ENCODE results near the gene SLC22A12.

The SLC22A12 gene

DNA sequence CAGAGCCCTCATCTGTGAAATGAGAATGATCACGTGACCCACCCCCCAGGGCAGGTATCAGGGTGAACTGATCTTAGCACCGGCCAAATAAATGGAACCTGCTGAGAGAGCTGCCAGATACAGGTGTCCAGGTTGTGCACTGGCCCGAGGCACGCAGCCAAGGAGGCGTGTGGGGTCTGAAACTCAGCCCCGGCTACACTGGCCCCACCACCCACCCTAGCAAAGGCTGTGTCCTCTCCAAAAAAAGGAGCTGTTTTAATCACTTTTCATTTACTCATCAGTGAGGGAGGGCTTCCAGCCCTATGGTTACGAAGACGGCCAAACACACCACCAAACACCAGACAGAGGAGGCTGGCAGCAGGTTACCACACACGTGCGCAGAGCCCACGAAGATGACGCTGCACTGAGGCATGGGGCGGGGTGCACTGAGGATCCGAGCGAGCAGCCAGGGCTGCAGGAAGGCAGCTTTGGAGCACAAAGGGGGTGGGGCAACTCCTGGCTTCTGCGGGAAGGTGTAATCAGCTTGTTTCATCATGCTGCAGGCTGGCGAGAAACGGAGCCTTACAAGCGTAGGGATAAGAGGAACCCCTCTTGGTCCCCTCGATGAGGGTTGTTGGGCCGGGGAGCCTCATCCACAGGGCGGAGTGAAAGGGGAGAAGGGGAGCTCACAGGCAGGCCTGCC is 19.5 kb upstream of the SLC22A12 start:
- no peaks in the 10 kb centered on the region for H3K27me3 ChIP-seq (ENCODE audit: control insufficient read depth, insufficient read depth, low read length)
- H3K9me3 ChIP-seq (ENCODE audit: control insufficient read depth, insufficient read depth, low read length): no peaks in the 10 kb centered on the region
- no peak overlapping the region for H3K4me3 ChIP-seq (ENCODE audit: low read depth, low read length)
- H3K9ac ChIP-seq (ENCODE audit: low read depth, low read length): no peak overlapping the region
- no peak overlapping the region for H3K27ac ChIP-seq (ENCODE audit: low read depth, low read length)
- H3K36me3 ChIP-seq (ENCODE audit: control insufficient read depth, insufficient read depth, low read length): no peaks in the 10 kb centered on the region
- H3K4me1 ChIP-seq (ENCODE audit: control insufficient read depth, insufficient read depth, low read length): peaks cover 10% of the 10 kb centered on the region

DNA sequence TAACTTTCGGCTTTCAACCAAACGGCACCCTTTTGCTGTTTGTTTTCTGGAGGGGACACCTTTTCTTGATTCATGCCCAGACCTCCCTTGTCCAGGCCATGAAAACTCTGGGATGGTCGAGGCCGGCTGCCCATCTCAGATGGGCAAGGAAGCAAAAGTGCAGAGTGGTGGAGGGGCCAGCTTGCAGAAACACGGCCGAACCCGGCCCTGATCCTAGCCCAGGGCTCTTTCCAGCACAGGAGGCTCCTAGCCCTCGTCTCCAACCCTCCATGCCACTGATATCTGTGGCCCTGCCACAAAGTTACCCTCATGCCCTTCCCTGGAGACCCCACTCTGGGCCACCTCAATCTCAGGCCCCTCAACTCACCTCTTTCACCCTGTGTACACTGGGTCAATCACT is 18.9 kb upstream of the SLC22A12 start:
- no peak overlapping the region; the same call in 1 of the 2 replicates for H3K9ac ChIP-seq (ENCODE audit: low read depth, low read length)

DNA sequence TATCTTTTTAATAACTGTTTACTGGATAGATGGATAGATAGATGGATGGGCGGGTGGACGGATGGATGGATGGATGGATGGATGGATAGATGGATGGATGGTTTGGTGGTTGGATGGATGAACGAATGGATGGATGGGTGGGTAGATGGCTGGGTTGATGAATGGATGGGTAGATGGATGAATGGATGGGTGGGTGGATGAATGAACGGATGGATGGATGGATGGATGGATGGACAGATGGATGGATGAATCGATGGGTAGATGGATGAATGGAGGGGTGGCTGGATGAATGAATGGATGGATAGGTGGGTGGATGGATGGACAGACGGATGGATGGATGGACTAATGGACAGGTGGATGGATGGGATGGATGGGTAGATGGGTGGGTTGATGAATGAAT is 13.8 kb upstream of the SLC22A12 start:
- Histone ChIP-seq H3K27me3 (ENCODE audit: control insufficient read depth, insufficient read depth, low read length) (no peaks in the 10 kb centered on the region), H3K9me3 (ENCODE audit: control insufficient read depth, insufficient read depth, low read length) (no peaks in the 10 kb centered on the region)

More for the DNA sequence above, 18.9 kb upstream of the SLC22A12 start:
- no peak overlapping the region for H3K27ac ChIP-seq (ENCODE audit: low read depth, low read length)
- no peak overlapping the region for H3K4me3 ChIP-seq (ENCODE audit: low read depth, low read length)
- no peaks in the 10 kb centered on the region for H3K36me3 ChIP-seq (ENCODE audit: control insufficient read depth, insufficient read depth, low read length)
- peaks cover 4% of the 10 kb centered on the region; the same call in 1 of the 2 replicates for H3K4me1 ChIP-seq (ENCODE audit: control insufficient read depth, insufficient read depth, low read length)
- H3K9me3 ChIP-seq (ENCODE audit: control insufficient read depth, insufficient read depth, low read length): no peaks in the 10 kb centered on the region
- no peaks in the 10 kb centered on the region for H3K27me3 ChIP-seq (ENCODE audit: control insufficient read depth, insufficient read depth, low read length)

DNA sequence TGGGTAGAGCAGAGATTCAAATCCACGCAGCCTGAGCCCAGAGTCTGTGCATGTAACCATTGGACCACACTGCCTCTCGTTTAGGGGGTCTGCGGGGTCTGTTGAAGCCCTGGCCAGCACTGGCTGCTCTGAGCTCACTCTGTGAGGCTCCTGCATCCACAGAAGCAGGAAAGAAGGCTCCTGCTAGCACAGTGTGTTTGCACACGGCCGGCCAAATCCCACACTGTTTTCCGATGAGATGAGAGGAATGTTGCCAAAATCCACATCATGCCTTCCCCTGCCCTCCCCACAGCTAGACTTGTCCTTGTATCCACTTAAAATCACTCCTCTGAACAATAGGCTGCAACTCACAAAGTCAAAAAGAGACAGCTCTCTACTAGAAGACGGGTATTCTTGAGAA is 10.6 kb upstream of the SLC22A12 start:
- no peak overlapping the region for H3K27ac ChIP-seq (ENCODE audit: low read depth, low read length)
- no peaks in the 10 kb centered on the region for H3K9me3 ChIP-seq (ENCODE audit: control insufficient read depth, insufficient read depth, low read length)
- no peaks in the 10 kb centered on the region for H3K27me3 ChIP-seq (ENCODE audit: control insufficient read depth, insufficient read depth, low read length)
- H3K9ac ChIP-seq (ENCODE audit: low read depth, low read length): no peak overlapping the region
- no peaks in the 10 kb centered on the region for H3K4me1 ChIP-seq (ENCODE audit: control insufficient read depth, insufficient read depth, low read length)
- no peak overlapping the region for H3K4me3 ChIP-seq (ENCODE audit: low read depth, low read length)
- no peaks in the 10 kb centered on the region for H3K36me3 ChIP-seq (ENCODE audit: control insufficient read depth, insufficient read depth, low read length)

More for the DNA sequence above, 13.8 kb upstream of the SLC22A12 start:
- no peaks in the 10 kb centered on the region for H3K36me3 ChIP-seq (ENCODE audit: control insufficient read depth, insufficient read depth, low read length)
- H3K9ac ChIP-seq (ENCODE audit: low read depth, low read length): no peak overlapping the region
- H3K4me3 ChIP-seq (ENCODE audit: low read depth, low read length): no peak overlapping the region
- no peaks in the 10 kb centered on the region for H3K4me1 ChIP-seq (ENCODE audit: control insufficient read depth, insufficient read depth, low read length)
- H3K27ac ChIP-seq (ENCODE audit: low read depth, low read length): no peak overlapping the region

DNA sequence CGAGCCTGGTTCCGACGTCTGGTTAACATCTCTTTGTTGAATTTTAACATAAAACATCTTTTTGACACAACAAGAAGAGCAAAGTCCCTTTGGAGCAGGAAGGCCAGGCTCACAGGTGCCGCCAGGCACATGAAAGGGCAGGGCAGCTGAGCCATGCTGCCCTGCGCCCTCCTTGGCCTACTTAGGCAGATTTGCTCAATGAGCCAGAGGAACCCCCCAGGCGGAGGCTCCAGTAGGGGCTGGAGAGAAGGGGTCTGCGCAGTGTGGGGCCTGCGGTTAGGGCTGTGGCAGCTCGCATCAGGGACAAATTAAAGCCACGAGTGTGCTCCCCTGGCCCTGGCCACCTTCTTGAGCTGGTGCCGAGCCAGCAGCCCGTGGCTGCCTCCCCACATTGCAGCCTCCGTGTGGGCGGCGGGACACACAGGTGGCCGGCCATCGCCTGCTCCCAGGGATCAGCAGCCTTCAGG is 9.9 kb upstream of the SLC22A12 start:
- no peak overlapping the region for H3K27ac ChIP-seq (ENCODE audit: low read depth, low read length)

DNA sequence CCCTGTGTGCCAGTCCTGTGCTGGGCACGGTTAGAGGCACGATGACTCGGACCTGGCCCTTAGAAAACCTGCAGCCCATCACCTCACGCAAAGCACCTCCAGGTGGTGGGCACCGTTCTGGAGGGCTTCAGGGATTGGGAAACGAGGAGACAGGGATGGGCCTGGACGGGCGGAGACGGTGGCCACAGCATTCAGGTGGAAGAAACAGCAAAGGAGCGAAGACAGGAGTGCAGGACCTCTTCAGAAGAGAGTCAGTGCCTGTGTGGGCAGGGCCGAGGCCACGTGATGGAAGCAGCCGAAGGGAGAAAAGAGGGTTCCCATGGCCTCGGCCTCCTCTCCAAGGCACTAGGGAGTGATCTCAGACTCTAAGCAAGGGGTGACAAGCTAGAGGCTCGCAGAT is 8.1 kb upstream of the SLC22A12 start:
- H3K27me3 ChIP-seq (ENCODE audit: control insufficient read depth, insufficient read depth, low read length): no peaks in the 10 kb centered on the region
- H3K36me3 ChIP-seq (ENCODE audit: control insufficient read depth, insufficient read depth, low read length): no peaks in the 10 kb centered on the region
- H3K4me1 ChIP-seq (ENCODE audit: control insufficient read depth, insufficient read depth, low read length): no peaks in the 10 kb centered on the region
- no peak overlapping the region for H3K4me3 ChIP-seq (ENCODE audit: low read depth, low read length)
- no peak overlapping the region for H3K27ac ChIP-seq (ENCODE audit: low read depth, low read length)
- H3K9me3 ChIP-seq (ENCODE audit: control insufficient read depth, insufficient read depth, low read length): no peaks in the 10 kb centered on the region
- no peak overlapping the region for H3K9ac ChIP-seq (ENCODE audit: low read depth, low read length)

More for the DNA sequence above, 9.9 kb upstream of the SLC22A12 start:
- H3K4me3 ChIP-seq (ENCODE audit: low read depth, low read length): no peak overlapping the region
- H3K9me3 ChIP-seq (ENCODE audit: control insufficient read depth, insufficient read depth, low read length): no peaks in the 10 kb centered on the region
- H3K36me3 ChIP-seq (ENCODE audit: control insufficient read depth, insufficient read depth, low read length): no peaks in the 10 kb centered on the region
- H3K9ac ChIP-seq (ENCODE audit: low read depth, low read length): no peak overlapping the region
- H3K4me1 ChIP-seq (ENCODE audit: control insufficient read depth, insufficient read depth, low read length): no peaks in the 10 kb centered on the region
- H3K27me3 ChIP-seq (ENCODE audit: control insufficient read depth, insufficient read depth, low read length): no peaks in the 10 kb centered on the region

DNA sequence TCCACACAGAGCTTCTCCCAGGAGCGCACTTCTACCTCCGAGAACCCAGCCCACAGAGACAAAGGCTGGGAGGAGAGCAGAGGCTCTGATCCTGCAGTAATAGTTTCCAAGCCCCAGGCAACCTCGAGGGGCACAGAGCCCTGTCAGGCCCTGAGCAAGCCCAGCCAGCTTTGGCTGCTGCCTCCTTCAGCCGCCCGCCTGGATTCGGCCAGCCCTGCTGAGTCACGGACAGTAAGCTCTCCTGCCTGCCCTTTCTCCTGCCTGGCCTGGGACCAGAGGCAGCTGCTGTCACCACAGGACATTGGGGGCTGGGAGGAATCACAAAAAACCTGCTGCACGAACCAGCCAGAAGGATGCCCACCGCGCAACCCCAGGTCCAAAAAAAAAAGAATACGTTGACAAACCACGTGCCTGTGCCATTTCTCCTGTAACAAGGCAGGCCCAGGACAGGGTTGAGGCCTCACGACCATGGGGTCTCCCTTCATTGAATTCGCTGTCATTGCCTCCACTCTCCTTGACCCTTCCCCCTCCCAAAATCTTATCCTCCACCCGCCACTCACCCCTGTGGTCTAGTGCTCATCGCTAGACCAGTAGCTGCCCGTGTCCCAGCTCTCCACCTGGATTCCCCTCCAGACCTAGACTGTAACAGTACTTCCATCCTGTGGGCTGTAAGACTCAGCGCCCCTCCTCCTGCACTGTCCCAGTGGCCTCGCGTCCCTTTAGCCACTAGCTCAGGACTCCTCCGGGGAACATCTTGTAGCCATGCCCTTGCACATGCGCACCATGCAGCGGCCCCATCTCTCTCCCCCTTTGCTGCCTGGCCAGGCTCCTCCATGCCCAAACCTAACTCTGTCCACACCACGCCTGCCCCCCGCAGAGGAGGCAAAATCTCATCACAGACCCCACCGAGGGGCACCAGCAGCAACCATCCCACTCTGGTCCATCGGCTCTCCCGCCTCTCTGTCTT is 7.4 kb upstream of the SLC22A12 start:
- no peaks in the 10 kb centered on the region for H3K27me3 ChIP-seq (ENCODE audit: control insufficient read depth, insufficient read depth, low read length)
- H3K9me3 ChIP-seq (ENCODE audit: control insufficient read depth, insufficient read depth, low read length): no peaks in the 10 kb centered on the region
- no peak overlapping the region for H3K27ac ChIP-seq (ENCODE audit: low read depth, low read length)
- no peaks in the 10 kb centered on the region for H3K4me1 ChIP-seq (ENCODE audit: control insufficient read depth, insufficient read depth, low read length)
- H3K4me3 ChIP-seq (ENCODE audit: low read depth, low read length): no peak overlapping the region
- no peak overlapping the region for H3K9ac ChIP-seq (ENCODE audit: low read depth, low read length)
- no peaks in the 10 kb centered on the region for H3K36me3 ChIP-seq (ENCODE audit: control insufficient read depth, insufficient read depth, low read length)

DNA sequence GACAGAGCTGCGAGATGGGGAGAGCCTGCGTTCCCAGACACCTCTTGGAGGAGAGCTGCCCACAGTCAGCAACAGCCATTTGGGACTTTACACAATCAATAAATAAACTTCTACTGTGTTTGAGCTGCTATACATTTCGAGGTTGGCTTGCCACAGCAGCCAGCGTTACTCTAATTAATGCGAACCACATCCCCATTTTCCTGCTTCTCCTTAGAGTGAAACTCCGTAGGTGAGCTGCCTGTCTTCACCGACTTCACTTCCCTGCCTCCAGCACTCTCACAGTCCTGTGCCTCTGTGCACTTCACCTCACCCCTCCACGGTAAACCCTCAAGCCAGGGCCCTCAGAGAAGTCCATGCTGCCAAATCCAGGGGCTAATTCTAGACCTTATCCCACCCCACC is 5.9 kb upstream of the SLC22A12 start:
- Histone ChIP-seq H3K9me3 (ENCODE audit: control insufficient read depth, insufficient read depth, low read length) (0 out of 2 replicates have a peak, but pooled peaks cover 8% of the 10 kb centered on the region), H3K4me3 (ENCODE audit: low read depth, low read length) (no peak overlapping the region), H3K4me1 (ENCODE audit: control insufficient read depth, insufficient read depth, low read length) (no peaks in the 10 kb centered on the region), H3K9ac (ENCODE audit: low read depth, low read length) (no peak overlapping the region), H3K36me3 (ENCODE audit: control insufficient read depth, insufficient read depth, low read length) (no peaks in the 10 kb centered on the region), H3K27ac (ENCODE audit: low read depth, low read length) (no peak overlapping the region), H3K27me3 (ENCODE audit: control insufficient read depth, insufficient read depth, low read length) (no peaks in the 10 kb centered on the region)

DNA sequence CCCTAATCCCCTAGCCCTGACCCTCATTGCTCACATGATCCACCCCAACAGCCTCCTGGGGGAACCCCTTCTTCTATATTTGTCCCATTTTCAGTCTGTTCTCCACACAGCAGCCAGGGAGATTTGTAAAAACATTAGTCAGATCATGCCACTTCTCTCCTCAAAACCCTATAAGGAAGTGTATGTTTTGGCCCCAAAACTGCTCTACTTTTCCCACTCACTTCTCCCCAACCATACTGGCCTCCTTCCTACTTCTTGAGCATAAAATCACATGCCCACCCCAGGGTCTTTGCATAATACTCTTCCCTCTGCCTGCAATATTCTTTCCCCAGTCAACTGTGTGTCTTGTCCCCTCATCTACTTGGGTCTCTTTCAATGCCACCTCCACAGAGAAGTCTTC is 4.7 kb upstream of the SLC22A12 start:
- H3K4me3 ChIP-seq (ENCODE audit: low read depth, low read length): no peak overlapping the region
- 0 out of 2 replicates have a peak, but pooled peaks cover 8% of the 10 kb centered on the region for H3K9me3 ChIP-seq (ENCODE audit: control insufficient read depth, insufficient read depth, low read length)
- no peaks in the 10 kb centered on the region for H3K4me1 ChIP-seq (ENCODE audit: control insufficient read depth, insufficient read depth, low read length)
- no peaks in the 10 kb centered on the region for H3K27me3 ChIP-seq (ENCODE audit: control insufficient read depth, insufficient read depth, low read length)
- H3K9ac ChIP-seq (ENCODE audit: low read depth, low read length): no peak overlapping the region
- no peaks in the 10 kb centered on the region for H3K36me3 ChIP-seq (ENCODE audit: control insufficient read depth, insufficient read depth, low read length)
- H3K27ac ChIP-seq (ENCODE audit: low read depth, low read length): no peak overlapping the region

DNA sequence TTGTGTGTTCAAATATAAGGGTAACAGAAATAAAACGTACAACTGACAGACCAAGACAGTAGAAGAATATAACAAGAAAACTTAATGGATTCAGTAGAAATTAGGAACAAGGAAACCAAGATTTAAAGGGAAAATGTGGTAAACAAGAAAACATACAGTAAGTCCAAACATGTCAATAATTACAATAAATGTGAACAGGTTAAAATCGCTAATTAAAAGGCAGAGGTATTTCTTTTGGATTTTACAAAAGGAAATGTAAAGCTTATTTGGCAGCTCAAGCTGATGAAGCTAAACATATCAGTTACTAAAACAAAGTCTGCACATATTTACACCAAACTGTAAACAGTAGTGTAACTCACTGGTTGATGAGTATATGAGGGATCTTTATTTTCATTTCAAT is 2.3 kb upstream of the SLC22A12 start:
- Histone ChIP-seq H3K27me3 (ENCODE audit: control insufficient read depth, insufficient read depth, low read length) (no peaks in the 10 kb centered on the region), H3K4me3 (ENCODE audit: low read depth, low read length) (no peak overlapping the region), H3K27ac (ENCODE audit: low read depth, low read length) (no peak overlapping the region), H3K9me3 (ENCODE audit: control insufficient read depth, insufficient read depth, low read length) (0 out of 2 replicates have a peak, but pooled peaks cover 8% of the 10 kb centered on the region), H3K36me3 (ENCODE audit: control insufficient read depth, insufficient read depth, low read length) (no peaks in the 10 kb centered on the region), H3K9ac (ENCODE audit: low read depth, low read length) (no peak overlapping the region), H3K4me1 (ENCODE audit: control insufficient read depth, insufficient read depth, low read length) (no peaks in the 10 kb centered on the region)
